Inferior parietal cortex (tissue), 1 donor: Measurements from ENCODE around the gene LCE6A.

Source experiments
- DNase-seq: peaks from one replicate; pipeline ENCODE4 v3.0.0-alpha.2; 2016; ENCODE audit errors: extremely low spot score

LCE6A gene, protein sequence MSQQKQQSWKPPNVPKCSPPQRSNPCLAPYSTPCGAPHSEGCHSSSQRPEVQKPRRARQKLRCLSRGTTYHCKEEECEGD

DNA sequence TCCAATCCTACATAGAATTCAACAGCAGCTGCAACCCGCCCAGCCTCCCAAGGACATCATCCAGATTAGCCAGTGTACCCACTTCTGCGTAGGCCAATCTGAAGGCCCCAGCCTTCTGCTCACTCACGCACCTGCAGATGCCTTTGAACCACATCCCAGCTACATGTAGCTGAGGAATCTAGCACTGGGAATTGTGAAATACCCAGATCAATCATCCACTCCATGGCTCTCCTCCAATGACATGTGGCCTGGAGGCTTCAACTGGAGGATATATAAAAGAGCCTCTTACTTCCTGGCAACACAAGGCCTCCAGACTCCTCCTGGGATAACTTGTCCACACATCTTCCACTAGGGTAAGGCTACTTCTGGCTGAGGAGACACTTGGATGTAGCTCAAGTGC lies at the start of gene LCE6A:
Gene LCE6A (plus strand): TSS at position 301 of the 400 bp plus-strand sequence. CDS start 665 bp downstream, outside the sequence.
- DNase-seq, result no peak

DNA sequence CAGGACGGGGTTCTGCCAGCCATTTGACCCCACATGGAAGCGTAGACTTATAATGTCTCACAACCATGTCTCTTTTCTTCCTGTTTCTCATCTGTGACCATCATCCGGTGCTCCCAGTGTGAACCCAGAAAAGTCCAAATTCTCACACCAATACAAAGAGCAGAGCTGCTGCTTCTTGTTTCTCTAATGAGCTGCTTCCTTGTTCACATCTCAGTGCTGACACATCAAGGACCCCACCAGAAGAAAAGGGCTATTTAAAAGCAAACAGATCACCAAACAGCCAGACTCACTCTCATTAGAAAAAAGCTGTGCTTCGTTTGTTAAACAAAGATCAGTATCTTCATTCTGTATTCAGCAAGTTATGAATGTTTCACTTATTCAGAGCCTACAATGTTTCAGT lies 47.0 kb upstream of the LCE6A start:
- DNase-seq, result no peak

DNA sequence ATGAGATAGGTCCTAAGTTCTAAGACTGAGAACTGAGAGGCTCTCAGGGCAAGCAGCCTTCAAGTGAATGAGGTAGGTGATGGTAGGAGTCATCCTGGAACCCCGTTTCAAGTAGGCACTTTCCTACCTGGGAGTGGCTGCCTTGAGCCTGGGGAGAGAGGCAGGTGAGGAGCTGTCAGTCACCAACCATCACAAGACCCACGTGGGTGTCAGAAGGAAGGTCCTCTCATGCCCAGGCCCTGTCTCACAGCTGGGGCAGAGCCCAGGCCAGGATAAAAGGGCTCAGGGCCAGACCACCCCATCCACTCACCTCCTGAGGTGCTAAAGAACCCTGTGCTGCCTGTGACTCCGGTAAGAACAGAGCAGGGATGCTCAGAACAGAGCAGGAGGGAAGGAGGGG lies 46.2 kb upstream of the LCE6A start, which contains the start of gene LCE1D:
Gene LCE1D (plus strand): TSS at position 301 of the 400 bp plus-strand sequence. CDS start 1,074 bp downstream, outside the sequence.
- no peak for DNase-seq

DNA sequence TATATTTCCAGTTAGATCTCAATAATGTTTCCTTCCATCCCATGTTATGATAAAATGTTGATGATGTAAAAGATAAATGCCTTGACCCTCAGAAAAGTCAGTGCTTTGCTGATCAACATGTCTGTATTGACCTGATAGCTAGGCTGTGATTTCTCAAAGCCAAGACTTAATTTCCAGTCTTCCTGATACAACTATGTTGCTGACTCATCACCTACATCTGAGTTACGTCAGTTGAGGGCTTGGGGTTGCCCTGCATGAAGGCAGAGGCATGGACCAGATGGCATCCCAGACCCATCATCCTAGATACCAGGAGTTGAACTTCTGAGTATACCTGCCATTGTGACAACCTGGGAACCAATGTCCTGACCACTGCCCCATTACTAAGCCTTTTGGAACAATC lies 41.3 kb upstream of the LCE6A start:
- no peak for DNase-seq

DNA sequence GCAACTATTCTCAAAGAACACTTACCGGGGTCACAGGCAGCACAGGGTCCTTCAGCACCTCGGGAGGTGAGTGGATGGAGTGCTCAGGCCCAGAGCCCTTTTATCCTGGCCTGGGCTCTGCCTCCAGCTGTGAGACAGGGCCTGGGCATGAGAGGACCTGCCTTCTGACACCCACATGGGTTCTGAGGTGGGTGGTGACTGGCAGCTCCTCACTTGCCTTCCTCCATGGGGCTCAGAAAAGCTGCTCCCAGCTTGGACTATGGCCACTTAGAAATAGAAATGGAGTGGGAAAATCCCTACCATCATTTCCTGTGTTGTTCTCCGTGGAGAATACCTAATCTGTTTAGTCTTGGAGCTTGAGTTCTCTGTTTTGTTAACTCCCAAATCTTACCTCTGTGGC lies 36.1 kb upstream of the LCE6A start, which contains the start of gene LCE1C:
Gene LCE1C (minus strand): TSS at position 76 of the 400 bp plus-strand sequence. CDS start 1,173 bp downstream, outside the sequence.
- no peak for DNase-seq

DNA sequence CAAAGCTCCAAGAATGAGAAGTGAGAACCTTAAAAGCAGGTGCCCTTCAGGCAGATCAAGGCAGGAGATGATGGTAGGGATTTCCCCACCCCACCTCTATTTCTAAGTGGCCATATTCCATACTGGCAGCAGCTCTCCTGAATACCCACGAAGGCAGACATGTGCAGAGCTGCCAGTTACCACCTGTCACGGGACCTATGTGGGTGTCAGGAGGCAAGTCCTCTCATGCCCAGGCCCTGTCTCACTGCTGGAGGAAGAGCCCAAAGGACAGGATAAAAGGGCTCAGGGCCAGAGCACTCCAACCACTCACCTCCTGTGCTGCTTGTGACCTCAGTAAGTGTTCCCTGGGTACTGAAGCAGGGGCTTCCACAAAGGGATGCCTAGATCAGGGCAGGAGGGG lies 31.6 kb upstream of the LCE6A start:
- no peak for DNase-seq

DNA sequence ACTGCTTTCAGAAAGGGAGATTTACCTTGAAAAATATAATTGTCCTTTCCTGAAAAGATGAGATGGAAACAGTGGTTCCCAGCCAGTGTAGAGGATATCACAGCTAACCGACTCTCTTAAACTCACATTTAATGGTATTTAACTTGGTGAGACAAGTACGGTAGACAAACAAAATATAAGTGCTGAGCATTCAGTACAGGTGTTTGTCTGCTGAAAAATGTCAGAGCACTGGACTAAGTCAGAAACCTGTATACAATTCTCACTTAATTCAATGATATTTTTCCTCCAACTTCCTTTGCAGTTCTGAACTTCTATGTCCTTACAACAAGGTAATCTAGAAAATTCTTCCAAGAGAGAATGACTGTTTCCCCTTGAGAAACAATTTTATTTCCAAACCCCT lies 31.0 kb upstream of the LCE6A start, which contains the start of gene LCE1B:
Gene LCE1B (plus strand): TSS at position 301 of the 400 bp plus-strand sequence. CDS start 476 bp downstream, outside the sequence.
- DNase-seq, result peak; percentile 0

DNA sequence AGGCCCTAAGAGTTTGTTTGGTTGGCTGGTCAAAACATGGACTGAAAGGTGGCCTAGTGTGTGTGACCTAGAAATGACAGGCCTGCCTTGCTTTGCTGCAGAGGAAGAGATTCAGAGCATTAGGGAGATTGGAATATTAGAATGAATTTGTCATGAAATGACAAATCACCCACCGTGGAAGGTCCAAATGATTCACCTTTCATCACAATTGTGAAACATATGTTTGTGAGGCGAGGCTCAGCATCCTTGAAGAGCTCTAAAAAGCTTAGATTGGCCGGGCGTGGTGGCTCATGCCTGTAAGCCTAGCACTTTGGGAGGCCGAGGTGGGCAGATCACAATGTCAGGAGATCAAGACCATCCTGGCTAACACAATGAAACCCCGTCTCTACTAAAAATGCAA lies 25.3 kb upstream of the LCE6A start:
- DNase-seq, result no peak

DNA sequence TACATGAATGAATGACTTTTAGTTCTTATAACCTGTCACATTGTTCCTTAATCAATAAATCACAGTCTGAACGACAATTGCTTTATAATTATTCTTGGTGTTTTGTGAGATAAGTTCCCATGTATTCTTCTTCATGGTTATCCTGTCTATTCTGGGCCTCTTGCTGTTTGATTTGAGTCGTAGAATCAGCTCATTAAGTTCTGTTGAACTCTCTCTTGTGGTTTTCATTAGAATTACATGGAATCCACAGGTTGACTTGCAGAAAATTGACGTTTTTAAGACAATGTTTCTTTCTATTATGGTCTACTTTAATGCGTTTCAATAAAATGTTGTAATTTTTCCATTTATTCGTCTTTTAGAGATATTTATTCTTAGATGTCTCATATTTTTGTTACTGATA lies 19.4 kb upstream of the LCE6A start:
- no peak for DNase-seq

DNA sequence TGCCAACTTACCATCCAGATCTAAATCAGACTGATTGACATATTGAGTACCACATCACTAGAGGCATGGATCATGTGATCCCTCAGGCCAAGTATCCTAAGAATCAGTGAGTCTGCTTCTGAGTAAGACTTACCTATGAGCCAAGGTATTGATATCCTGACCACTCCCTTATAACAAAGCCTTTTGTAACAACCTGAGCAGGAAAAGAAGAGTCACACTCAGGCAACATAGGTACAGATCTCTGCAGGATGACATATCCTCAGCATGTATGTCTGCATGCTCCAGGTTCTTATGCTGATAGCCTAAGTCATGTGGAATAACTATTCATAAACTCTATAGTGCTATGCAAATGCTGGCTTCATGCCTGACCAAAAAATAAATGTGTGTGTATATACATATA lies 17.7 kb upstream of the LCE6A start:
- no peak for DNase-seq

DNA sequence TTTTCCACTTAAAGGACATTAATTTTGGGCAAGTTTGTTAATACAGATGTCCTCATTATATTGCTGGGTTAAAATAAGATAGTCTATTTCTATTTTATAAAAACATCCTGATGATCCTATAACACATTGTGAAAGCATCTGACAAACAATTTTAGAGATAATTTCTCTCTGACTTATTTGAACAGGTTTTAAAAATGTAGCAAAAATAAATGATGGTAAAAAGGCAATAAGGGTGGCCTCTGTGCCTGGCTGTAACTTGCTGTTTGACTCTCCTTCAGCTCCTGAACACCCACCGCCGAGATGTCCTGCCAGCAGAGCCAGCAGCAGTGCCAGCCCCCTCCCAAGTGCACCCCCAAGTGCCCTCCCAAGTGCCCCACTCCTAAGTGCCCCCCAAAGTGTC lies 15.5 kb upstream of the LCE6A start, which contains the start of gene LCE1A:
Gene LCE1A (plus strand): TSS at position 301 of the 400 bp plus-strand sequence. CDS start 0 bp downstream, at position 301.
- DNase-seq, result no peak

DNA sequence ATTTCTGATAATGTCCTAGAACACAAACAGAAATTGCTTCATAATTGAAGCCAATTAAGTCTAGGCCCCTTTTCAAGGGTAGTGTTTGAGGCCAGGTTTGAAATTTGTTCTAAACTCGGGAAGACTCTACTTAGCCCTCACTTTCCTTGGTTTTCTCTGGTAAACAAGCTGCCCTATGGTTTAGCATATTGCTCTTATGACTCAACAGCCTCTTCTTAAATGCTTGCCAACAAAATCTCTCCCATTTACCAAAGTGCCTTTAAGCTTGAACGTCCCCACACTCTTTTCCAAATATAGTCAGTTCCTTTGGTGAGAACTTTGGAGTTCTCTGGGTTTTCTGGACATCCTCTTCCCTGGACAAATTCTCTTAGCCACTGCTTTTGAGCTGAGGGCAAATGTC lies 5.8 kb upstream of the LCE6A start:
- DNase-seq, result no peak

DNA sequence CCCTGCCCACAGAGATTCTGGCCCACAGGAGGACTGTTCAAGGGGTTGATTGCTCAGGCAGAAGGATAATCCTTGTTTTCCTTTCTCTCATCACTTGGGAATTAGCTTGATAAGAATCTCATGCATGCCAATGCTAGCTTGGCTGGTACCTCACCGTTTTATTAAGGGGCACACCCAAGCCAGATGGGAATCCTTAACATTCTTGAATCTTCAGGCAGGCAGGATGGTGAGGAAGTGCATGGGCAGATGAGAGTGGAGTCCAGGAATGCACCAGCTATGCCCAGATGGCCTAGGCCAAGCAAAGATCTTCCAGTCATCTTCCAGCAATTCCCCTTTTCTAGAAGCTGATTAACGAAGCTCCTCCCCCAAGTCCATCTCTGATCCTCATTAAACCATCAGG lies 13.0 kb downstream of the LCE6A start:
- DNase-seq, result no peak

DNA sequence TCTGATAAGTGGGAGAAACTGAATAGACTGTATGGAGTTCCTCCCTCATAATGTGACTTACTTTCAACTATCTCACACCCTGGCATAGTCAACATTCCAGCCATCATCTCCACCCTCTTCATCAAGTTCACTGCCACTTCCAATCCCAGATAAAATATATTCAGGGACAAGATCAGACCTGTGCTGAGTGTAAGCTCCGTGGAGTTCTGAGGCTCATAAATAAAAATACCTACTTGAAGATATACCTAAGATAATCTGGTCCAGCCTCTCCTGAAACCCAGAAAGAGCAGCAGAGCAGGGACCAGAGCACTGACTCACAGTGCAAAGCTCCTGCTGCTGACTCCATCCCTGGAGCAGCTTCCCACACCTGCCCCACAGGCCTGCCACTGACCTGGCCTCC lies 15.4 kb downstream of the LCE6A start:
- DNase-seq, result no peak

DNA sequence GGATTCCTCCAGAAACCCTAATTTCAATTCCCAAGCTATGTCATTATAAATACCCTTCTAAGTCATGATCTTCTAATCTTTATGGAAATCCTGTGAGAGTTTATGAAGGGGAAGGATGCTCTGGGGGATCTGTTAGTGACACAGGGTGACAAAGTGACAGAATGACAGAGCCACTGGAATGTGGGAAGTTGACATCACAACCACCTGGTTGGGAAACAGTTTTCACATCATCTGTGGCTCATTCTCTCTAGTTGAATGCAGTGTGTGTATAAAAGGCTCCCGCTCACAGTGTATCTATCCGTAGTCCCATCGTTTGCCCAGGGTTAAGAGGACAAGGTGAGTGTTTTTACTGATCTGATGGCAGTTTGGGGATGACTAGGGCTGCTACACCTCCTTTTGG lies 17.0 kb downstream of the LCE6A start, which contains the start of gene LCE7A:
Gene LCE7A (plus strand): TSS at position 301 of the 400 bp plus-strand sequence. CDS start 702 bp downstream, outside the sequence.
- no peak for DNase-seq

DNA sequence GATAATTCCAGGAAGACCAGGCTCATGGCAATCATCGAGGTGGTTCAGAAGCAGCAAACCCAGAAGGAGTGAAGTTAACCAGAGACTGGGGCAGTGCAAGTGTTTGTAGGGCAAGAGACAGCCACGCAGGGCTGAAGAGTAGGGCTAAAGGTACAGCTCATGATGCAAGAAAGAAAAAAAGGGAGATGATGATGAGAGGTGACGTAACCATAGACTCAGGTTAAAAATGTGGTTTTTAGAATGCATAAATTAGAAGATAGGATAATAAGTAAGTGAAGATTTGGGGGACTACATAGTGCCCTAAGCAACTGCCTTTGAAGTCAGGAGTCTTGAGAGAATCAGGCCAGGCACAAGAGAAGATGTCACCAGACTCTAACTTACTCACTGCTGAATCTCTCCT lies 17.5 kb downstream of the LCE6A start:
- no peak for DNase-seq

DNA sequence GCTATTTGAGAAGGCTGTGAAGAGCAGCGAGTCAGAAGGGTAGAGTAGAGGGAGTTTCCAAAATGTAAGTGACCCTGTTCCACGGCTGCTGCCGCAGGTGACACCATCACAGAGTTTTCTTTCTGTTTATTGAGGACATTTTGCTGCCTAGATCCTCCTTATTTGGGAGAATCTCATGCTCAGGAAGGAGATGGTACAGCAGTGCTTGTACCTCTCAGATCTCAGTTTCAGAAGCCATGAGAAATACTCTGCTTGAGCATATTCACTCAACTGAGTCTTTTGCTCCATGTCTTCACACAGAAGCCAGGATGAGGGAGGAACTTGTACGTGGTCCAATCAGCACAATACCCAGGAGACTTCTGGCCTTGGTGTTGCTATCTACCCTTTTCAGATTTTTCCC lies 18.7 kb downstream of the LCE6A start:
- no peak for DNase-seq

DNA sequence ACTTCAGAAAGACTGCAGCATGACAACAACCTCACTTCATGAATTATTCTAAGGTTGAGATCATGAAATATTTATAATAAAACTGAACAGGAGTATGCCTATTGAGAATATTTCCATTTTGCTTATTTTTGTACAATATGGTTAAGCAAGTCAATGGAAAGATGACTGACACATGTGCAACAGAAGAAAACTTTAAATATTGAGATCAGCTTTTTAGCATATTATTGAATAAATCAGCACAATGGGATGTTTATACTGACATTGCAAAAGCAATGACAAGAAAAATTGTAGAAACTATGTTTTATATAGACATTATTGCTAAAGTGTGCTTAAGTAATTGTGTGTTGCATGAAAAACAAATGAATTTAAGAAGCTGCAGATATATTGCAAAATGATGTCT lies 21.8 kb downstream of the LCE6A start:
- no peak for DNase-seq

DNA sequence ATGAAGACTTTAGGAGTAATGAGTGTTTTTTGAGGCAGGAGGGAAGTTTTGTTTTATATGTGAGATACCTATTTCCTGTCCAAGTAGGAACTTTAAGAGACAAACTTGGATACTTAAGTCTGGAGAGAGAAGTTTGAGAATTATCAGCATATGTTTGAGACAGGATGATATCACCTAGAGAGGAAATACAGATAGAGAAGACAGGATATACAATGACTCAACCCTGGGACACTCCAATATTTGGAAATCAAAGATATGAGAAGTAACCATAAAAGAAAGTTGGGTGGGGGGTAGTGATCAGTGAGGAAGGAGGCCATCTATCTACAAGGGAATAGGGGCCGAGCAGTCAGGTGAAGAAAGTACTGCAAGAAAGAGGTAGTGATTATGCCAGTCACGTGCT lies 23.7 kb downstream of the LCE6A start:
- no peak for DNase-seq

DNA sequence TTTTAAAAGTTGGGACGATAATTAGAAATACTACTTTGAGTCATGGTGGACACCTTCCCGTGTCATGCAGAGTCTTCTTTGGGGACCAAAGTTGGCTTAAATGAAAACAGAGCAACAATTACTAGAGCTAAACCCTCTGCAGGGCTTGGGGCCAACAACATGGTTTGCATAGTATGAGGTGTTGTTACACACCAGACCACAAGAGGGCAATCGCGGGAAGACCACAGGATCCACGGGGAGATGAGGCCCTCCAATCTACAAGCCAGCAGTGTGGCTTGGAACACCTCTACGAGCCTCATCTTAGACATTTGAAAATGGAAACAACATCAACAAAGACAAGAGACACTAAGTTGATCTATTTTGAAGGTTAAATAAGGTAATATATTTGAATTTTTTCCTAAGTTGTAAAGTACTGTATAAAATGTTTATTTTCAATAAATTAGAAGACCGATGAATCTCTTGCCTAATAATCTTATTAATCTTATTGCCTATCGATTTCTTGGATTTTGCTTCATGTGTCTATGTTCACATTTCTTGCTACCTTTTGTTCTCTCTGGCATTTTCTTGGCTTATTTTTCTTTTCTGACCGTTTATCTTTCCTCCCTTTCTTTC lies 27.3 kb downstream of the LCE6A start:
- DNase-seq, result peak; percentile 76

DNA sequence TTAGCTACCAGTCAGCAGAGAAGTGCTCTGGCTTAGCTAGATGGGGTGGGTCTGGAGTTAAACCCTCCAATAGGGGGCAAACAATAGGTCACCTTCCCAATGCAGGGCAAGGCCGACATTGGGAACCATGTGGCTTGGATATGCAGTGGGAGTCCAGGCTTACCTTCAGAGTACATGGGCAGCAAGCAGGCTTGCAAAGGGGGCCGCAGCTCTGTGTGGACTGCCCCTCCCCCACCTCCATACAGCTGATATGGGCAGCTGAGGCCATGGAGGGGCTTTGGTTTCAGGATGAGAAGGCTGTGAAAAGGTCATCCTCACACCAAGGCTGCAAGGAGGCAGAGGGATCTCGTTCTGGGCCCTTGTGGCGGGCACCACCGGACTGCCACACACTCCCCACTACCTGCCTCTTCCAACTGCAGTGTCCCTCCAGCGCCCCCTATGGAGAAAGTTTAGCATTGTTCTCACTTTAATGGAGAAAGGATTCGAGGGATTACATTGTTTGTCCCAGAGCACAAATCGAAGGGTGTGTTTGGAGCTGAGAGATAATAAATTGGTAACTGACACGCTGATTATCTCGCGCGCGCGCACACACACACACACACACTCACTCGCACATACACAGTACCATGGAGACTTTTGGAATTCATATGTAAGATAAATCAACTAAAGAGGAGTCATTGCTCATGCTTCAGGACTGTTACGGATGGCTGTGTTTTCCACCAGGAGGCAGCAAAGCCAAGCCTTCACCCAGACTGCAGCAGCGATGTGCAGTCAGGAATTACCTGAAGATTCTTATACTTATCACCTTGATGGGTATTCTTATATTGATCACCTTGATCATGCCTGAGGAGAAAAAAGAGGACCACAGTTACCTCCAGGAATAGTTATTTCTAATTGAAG lies 28.4 kb downstream of the LCE6A start:
- DNase-seq, result no peak

DNA sequence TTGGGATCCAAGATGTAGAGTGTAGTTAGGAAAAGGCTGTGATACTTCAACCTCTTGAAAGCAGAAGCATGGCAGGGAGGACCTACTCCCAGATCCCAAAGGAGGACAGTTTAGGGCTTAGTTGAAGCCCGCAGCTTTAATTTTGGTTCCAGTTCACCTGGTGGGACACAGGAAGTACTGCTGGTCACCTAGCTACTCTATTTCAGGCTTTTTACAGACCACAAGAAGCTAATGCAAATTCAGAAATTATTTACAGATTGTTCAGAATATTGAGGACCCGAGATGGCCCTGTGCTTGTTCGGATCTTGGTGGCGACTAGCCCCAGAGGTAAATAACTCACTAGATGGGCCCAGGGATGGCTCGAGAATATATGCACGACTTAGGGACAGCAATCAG lies 29.1 kb downstream of the LCE6A start:
- DNase-seq, result no peak
